GM12873 (cell line): ENCODE data around the gene IGF1R.

Experiments
- TF ChIP-seq, protein P1 (sequence below): IDR thresholded peaks from 2 replicates; pipeline ENCODE4 v1.5.1; 2012; ENCODE audit warnings: low read depth, mild to moderate bottlenecking, moderate library complexity, low read length, control low read depth; ENCODE audit not compliant: insufficient read depth; ENCODE audit errors: missing control alignments

IGF1R gene

DNA sequence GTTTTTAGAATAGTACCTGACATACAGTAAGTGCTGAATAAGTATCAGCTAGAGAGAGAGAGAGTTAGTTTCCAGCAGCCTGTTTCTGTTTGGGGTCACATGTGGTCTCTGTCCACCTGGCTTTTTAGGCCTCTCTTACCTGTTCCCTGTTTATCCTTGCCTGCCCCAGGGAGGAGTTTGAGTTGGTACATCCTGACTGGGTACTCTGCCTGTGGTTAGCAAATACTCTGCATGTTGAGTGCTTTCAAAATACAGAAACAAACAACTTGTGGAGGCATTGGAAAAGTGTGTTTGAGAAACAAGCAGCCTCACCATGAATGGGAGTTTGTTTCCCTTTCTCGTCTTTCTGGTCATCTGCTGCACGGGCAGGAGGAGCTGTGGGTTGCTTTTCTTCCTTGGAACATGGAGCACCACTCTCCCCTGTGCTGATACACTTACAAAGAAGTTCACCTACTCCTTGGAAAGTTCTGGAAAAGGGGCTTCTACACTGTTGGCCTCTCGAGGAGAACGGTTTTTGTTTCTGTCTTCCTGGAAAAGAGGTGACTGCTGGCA, 193.2 kb downstream of the IGF1R start:
- TF ChIP-seq, protein P1, sequence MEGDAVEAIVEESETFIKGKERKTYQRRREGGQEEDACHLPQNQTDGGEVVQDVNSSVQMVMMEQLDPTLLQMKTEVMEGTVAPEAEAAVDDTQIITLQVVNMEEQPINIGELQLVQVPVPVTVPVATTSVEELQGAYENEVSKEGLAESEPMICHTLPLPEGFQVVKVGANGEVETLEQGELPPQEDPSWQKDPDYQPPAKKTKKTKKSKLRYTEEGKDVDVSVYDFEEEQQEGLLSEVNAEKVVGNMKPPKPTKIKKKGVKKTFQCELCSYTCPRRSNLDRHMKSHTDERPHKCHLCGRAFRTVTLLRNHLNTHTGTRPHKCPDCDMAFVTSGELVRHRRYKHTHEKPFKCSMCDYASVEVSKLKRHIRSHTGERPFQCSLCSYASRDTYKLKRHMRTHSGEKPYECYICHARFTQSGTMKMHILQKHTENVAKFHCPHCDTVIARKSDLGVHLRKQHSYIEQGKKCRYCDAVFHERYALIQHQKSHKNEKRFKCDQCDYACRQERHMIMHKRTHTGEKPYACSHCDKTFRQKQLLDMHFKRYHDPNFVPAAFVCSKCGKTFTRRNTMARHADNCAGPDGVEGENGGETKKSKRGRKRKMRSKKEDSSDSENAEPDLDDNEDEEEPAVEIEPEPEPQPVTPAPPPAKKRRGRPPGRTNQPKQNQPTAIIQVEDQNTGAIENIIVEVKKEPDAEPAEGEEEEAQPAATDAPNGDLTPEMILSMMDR, result no peak

DNA sequence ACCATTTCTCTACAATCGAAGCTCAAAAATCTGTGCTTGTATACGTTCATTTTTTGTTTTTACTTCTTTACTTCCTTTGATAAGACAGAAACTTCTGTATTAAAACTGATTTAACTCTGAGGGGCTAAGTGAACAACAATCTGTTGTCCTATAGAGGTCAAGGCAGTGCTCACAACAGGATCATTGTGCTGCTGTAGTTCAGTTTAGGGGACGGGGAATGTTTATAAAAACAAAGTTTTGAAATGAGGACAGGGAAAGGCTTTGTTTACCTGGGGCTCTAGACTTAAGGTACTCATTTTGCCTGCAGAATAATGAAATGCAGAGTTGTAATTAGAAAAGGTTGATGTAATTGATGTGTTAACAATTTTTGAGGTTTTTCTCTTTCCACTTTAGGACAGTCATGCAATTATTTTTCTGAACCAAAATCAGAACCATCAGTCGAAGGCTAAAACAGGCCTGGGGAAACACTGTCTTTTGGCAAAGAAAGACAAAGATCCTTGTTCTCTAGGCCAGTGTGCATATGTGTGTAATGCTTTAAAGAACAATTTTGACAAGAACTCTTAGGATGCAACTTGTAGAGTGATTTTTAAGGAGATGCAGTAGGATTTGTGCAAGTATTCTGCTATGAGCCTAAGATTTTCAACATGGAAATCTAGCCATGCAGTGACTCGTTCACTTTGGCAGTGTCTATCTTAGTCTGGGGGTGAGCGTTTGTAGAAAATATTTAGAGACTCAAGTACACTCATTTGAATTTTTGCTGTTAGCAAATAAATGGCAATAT, 194.0 kb downstream of the IGF1R start:
- TF ChIP-seq, protein P1, result no peak

DNA sequence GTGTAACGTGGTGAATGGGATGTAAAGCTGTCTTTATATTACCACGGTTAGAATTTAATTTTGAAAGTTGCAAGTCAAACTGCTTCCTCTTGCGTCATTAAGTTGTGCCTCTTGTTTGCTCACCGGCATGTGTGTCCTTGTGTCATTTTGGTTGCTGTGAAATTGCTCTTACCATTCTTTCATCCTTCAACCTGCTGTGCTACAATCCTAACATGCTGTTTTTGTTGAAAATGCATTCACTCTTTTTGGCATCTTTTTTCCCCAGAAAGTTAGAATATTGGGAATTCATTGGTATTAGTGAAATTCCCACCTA, 194.6 kb downstream of the IGF1R start:
- TF ChIP-seq, protein P1, result no peak

DNA sequence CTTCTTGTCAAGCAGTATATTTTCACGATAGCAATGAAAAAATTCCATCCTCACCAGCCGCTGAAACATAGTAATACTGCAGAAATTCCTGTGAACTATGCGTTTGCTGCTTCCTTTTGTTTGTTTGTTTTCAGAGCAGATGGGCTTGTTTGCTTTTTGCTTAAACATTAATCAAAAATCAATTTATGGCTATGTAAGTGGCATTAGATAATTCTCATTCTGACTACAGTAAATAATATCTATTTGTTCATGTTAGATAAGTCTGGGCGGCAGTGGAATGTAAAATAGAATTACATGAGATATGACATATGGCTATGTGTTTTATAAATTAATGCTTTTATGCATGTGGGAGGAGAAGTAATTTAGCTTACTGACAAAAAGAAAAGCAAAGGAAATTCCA, 195.5 kb downstream of the IGF1R start:
- TF ChIP-seq, protein P1, result no peak

DNA sequence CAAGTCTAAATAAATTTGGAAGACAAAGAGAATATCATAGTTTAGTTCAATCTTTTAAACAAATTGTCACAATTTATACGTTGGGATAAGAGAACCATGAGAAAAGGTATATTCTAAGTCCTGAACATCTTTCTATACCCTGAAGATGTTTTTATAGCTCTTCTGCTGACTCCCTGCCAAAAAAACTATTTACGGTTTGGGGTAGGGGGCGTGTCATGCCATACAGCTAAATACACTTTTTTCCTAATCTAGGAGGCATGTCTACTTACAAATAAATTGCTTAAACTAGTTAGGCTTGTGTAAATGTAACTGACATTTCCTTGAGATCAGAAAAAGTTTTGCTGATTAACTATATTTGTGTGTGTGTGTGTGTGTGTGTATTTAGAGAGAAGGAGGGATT, 195.9 kb downstream of the IGF1R start:
- TF ChIP-seq, protein P1, result no peak

DNA sequence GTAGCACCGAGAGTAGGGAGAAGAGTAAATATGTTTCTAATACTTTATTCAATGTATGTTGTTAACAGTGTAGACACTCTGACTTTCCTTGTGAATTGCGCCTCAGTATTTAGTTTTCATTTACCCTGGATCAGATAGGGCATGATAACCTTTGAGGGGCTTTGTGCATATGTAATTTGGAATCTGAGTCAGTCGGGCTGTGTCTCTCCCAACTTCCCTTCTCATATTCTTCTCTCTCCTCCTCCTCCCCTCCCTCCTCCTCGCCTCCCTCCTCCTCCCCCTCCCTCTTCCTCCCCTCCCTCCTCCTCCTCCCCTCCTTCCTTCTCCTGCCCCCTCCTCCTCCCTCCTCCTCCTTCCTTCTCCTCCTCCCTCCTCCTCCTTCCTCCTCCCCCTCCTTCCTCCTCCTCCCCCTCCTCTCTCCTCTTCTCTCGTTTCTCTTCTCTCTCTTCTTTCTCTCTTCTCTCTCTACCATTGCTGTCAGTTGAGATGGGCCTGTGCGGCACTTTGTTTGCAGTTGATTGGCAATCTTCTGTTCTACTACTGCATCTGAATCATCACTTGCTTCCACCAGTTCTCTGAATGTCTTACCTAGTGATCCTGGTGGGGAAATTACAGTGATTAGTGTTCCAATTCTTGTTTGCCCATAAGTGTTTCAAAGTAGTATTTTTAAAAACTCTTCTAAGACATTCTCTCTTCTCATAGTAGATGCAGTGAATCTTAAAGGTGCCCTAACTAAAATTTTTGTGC, 197.0 kb downstream of the IGF1R start:
- TF ChIP-seq, protein P1, result no peak

DNA sequence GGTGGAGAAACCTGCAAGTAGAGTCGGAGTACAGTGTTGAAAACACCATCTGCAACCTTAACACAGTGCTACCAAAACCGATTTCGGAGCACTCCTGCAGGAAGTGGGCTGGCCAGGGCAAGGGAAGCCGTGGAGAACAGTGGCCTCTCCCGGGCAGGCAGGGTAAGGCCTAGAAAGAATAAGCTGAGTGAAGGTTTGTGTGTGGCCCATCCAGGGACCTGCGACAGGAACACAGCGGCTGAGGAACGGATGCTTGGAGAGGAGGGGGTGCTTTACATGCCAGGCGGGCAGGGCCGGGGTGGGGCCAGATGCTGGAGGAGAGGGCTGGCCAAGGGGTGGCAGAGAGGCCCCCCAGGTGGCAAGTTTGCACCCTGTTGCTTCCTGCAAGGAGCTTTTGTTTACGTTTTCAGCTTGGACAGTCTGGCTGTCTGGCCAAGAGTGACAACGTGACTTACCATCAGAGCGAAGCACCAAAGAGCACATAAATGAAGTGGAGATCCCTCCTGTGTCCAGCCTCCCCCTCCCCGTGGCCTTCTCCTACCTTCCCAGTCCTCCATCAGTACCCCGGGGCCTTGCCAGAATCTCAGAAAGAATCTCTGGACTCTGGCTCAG, 202.7 kb downstream of the IGF1R start:
- TF ChIP-seq, protein P1, result peak; percentile 59
